Upper lobe of right lung (tissue), 1 donor: ENCODE measurements around the gene ANKFY1. TPM values are rescaled to one million over a fixed set of nuclear protein-coding genes. Genes with fewer than 3 reads are reported as not detected.
A peak's percentile ranks its signal among the peaks of the same experiment; 100 is the strongest.

Experiments
- ATAC-seq: fragments of 200-7000 bp; cut with Tn5 transposase; one replicate; pipeline ENCODE4 v1.9.1; 2020; ENCODE audit warnings: mild to moderate bottlenecking, moderate library complexity
- DNase-seq: peaks from one replicate; pipeline ENCODE4 v3.0.0-alpha.2; 2020
- H3K27ac ChIP-seq: fragments of 200-600 bp; one replicate; pipeline ENCODE4 v1.8.0; 2022
- H3K27me3 ChIP-seq: fragments of 200-600 bp; one replicate; pipeline ENCODE4 v1.8.0; 2022; ENCODE audit warnings: mild to moderate bottlenecking
- H3K36me3 ChIP-seq: fragments of 200-600 bp; one replicate; pipeline ENCODE4 v1.8.0; 2022
- H3K4me1 ChIP-seq: fragments of 200-600 bp; one replicate; pipeline ENCODE4 v1.8.0; 2022
- H3K4me3 ChIP-seq: fragments of 200-600 bp; one replicate; pipeline ENCODE4 v1.8.0; 2022; ENCODE audit warnings: mild to moderate bottlenecking
- H3K9me3 ChIP-seq: fragments of 200-600 bp; one replicate; pipeline ENCODE4 v1.8.0; 2022
- intact Hi-C: fragments of 100-400 bp; cut with DNase I; formaldehyde crosslinking; loops from one replicate; pipeline ENCODE4 v1.11.0; 2022
- total RNA-seq: library from RNA; stranded (reverse); fragmentation: NEBNext Ultra II Directional; extraction: Animal tissue kit (Norgen Biotek cat#: 25700); gene quantifications from one replicate; pipeline ENCODE4 v1.2.1, GENCODE V29; 2021
- TF ChIP-seq, protein P1 (sequence below): fragments of 200-600 bp; IDR thresholded peaks from one replicate; pipeline ENCODE4 v1.8.0; 2022; ENCODE audit warnings: antibody characterized with exemption
- donor health status: DM: no; HTN: yes; CAD: no; lungs with severe emphysema.

The ANKFY1 gene
- total RNA-seq, 1 donor from 2014 or later, result 64.8 TPM

DNA sequence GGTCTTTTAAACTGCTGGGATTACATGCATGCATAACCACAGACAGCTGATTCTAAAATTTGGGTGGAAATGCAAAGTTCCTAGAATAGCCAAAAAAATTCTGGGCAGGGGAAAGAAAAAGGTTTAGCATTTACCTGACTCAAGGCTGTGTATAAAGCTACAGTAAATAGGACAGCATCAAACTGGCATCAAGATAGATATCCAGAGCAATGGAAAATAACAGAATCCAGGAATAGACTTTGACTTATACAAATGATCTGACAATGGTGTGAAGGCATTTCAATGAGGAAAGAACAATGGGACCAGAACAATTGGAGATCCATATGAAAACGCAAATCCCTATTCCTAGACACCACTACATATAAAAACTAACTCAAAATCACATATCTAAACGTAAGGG lies 12.9 kb downstream of the ANKFY1 start:
- Histone ChIP-seq H3K4me3 (no peak overlapping the region), H3K27me3 (no peaks in the 10 kb centered on the region), H3K27ac (no peak overlapping the region), H3K9me3 (no peaks in the 10 kb centered on the region), H3K4me1 (peaks cover 39% of the 10 kb centered on the region), H3K36me3 (peaks cover 8% of the 10 kb centered on the region)
- TF ChIP-seq, protein P1, sequence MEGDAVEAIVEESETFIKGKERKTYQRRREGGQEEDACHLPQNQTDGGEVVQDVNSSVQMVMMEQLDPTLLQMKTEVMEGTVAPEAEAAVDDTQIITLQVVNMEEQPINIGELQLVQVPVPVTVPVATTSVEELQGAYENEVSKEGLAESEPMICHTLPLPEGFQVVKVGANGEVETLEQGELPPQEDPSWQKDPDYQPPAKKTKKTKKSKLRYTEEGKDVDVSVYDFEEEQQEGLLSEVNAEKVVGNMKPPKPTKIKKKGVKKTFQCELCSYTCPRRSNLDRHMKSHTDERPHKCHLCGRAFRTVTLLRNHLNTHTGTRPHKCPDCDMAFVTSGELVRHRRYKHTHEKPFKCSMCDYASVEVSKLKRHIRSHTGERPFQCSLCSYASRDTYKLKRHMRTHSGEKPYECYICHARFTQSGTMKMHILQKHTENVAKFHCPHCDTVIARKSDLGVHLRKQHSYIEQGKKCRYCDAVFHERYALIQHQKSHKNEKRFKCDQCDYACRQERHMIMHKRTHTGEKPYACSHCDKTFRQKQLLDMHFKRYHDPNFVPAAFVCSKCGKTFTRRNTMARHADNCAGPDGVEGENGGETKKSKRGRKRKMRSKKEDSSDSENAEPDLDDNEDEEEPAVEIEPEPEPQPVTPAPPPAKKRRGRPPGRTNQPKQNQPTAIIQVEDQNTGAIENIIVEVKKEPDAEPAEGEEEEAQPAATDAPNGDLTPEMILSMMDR, result no peak
- intact Hi-C loops, result no loop called here
- ATAC-seq (no peak), DNase-seq (no peak)

DNA sequence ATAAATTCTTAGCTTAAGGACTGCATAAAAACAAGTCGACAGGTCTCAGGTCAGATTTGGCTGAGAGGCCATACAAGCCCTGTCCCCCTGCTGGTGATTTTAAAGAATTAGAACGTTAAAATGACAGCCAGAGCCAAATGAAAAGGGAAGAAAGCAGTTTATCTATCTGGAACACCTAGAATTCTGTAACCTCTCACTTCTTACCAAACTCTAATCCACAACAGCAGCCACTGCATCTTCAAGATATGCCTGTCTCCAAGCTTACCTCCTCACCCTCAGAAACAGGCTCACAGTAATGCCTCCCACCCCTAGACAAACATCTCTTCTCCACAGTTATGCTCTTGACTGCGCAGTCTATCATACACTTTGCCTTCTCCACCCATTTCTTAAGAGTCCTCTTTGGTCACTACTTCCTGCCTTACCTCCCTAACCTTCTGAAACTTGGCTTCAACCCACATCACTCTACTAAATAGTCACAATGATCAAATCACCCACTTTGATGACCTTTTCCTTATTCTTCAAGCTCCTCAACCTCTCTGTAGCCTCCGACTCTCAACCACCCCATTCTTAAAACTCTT lies 14.2 kb downstream of the ANKFY1 start:
- Histone ChIP-seq H3K4me3 (no peak overlapping the region), H3K36me3 (peaks cover 8% of the 10 kb centered on the region), H3K9me3 (no peaks in the 10 kb centered on the region), H3K4me1 (peaks cover 39% of the 10 kb centered on the region), H3K27me3 (no peaks in the 10 kb centered on the region), H3K27ac (no peak overlapping the region)
- no peak for DNase-seq
- ATAC-seq, result peak; percentile 88
- intact Hi-C loops, result no loop called here
- TF ChIP-seq, protein P1, result peak; percentile 52

DNA sequence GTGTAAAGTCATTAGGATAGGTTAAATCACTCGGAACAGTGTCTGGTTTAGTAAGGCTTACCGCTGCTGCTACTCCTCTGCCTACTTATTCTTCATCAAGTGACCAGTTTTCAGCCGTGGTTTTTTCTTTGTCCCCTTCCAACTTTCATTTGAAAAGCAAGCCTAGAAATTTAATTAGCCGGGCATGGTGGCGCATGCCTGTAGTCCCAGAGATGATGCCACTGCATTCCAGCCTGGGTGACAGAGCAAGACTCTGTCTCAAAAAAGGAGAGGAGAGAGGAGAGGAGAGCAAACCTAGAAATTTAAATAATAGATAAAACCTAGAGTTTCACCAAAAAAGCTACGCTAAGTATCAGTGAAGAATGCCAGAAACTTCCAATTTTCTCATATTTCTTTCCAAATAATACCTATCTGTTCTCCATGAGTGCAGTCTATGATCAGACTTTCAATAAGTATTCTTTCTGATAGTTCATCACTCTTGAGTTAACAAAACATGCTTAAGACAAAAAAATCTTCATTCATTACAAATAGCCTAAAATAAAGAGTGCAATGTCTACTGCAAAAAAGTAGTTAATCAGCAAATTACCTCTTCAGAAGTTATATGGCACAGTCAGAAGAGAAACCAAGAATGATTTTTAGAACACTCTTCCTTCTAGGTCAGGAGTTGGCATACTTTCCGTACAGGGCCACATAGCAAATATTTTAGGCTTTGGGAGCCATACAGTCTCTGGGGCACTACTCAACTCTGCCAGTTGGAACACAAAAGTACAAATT lies 15.1 kb downstream of the ANKFY1 start:
- TF ChIP-seq, protein P1, result no peak
- no peaks in the 10 kb centered on the region for H3K27me3 ChIP-seq
- peaks cover 8% of the 10 kb centered on the region for H3K36me3 ChIP-seq
- no peak overlapping the region for H3K4me3 ChIP-seq
- intact Hi-C loops, result no loop called here
- H3K9me3 ChIP-seq, result no peaks in the 10 kb centered on the region
- DNase-seq (no peak), ATAC-seq (no peak)
- peaks cover 39% of the 10 kb centered on the region for H3K4me1 ChIP-seq
- peak overlapping the region; percentile 40 for H3K27ac ChIP-seq

DNA sequence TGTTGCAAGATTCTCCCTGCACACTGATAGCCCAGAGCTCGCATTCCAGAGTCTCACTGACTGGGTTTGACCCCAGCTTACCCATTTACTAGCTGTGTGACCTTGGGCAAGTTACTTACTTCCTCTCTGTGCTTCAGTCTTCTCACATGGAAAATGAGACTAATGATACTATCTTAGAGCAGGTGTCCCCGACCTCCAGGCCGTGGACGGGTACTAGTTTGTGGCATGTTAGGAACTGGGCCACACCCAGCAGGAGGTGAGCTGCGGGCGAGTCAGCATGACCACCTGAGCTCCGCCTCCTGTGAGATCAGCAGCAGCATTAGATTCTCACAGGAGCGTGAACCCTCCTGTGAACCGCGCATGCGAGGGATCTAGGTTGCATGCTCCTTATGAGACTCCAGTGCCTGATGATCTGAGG lies 15.8 kb downstream of the ANKFY1 start:
- no peak for DNase-seq
- Histone ChIP-seq H3K9me3 (no peaks in the 10 kb centered on the region), H3K36me3 (peaks cover 8% of the 10 kb centered on the region), H3K4me1 (peaks cover 39% of the 10 kb centered on the region), H3K27ac (peak overlapping the region; percentile 40), H3K4me3 (no peak overlapping the region), H3K27me3 (no peaks in the 10 kb centered on the region)
- TF ChIP-seq, protein P1, result no peak
- intact Hi-C loops, result no loop called here
- peak; percentile 48 for ATAC-seq

DNA sequence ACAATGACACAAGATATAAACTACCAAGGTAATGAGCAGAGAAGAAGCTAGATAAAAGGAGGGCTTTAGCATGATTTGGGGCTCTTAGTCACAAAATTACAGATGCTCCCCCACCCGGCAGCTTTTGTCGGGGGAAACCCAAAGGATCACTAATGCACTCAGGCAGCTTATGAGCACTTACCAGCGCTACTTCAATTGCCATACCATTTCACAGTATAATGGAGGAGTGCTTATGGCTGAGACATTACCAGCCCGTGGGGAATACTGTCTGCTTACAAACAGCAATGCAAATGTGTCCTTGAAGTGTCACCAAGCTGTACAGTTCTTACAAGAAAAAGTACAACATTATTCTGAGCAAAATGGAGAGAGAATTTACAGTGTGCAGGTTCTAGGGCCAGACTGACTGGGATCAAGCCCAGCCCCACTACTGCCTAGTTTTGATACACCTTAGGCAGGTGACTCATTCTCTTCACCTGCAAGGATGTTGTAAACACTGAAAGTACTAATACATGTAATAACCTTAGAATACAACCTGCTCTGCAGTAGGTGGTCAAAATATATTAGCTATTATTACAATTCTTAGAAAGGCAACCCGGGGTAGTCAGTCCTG lies 16.3 kb downstream of the ANKFY1 start:
- no peaks in the 10 kb centered on the region for H3K27me3 ChIP-seq
- peaks cover 8% of the 10 kb centered on the region for H3K36me3 ChIP-seq
- DNase-seq (no peak), ATAC-seq (peak; percentile 70)
- intact Hi-C loops, result no loop called here
- H3K4me1 ChIP-seq, result peaks cover 39% of the 10 kb centered on the region
- peak overlapping the region; percentile 40 for H3K27ac ChIP-seq
- TF ChIP-seq, protein P1, result no peak
- no peak overlapping the region for H3K4me3 ChIP-seq
- no peaks in the 10 kb centered on the region for H3K9me3 ChIP-seq
